COLO829 (cell line): ENCODE data around the gene OCA2.
A peak's percentile ranks its signal among the peaks of the same experiment; 100 is the strongest.

Experiments used
- DNase-seq: peaks from one replicate; pipeline ENCODE4 v3.0.0; 2012; ENCODE audit warnings: low spot score

Gene OCA2

DNA sequence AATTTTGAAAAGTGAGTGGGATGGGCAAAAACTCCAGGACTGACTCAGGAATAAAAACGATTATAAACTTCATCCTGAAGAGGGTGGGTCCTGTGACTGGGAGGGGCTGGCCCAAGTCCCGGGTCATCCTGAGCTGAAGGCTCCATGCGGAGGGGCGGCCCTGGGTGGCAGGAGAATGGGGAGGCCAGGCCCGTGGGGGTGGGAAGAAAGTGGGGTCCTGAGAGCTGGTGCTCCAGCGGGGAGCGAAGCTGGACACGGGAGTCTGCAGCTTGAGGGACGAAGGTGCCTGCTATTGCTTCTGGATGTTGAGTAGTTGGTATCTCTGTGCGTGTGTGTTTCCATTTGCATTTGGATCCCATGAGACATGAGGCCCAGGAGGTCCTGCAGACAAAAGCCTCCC is 4.7 kb upstream of the OCA2 start:
- no peak for DNase-seq

GRCh38 chr15:28101983-28102441 is 2.9 kb upstream of the OCA2 start:
- DNase-seq: no peak

DNA sequence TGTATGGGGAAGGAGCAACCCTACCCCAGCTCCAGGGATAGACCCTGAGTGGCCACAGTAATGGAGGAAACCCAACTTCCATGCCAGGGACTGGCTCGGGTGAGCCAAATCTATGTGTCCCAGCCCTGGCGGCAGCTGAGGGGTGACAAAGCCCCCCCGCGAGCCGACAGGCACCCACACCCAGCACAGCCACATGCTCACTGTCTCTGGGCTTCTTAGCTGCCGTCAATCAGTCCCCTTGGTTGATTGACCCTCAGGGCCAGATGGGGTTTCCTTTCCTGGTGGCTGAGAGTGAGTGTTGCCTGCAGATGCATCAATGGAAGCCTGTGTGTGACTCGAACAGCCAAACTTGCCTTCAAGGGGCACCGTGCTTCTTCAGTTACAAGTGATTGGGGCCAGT is 2.1 kb upstream of the OCA2 start:
- no peak for DNase-seq

DNA sequence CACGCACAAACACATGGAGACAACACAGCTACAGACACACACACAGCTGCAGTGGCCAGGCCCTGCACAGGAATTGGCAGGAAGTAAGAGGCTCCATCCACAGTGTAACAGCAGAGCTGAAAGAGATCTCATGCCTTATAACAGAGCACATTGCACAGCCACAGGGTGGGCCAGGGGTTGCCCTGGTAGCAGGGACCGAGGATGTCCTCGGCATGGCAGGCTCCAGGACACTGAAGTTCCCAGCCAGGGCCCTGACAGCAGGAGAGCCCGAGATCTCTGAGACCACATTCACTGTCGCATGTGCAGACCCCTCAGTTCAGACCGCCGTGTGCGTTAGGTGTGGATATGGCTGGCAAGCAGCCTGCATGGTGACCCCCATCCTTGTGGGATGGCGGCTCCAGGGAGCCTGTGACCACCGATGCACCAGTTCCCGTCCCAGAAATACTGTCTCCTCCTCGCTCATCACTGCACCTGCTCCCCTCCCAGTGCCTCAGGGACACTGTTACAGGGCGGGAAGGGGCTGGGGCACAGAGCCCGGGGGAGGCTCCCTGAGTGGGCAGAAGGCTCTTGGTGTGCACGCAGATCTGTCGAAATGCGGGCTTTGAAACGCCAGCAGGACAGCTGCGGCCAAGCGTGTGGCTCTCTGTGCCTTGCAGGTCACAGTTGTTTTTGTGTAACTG is 1.5 kb upstream of the OCA2 start:
- no peak for DNase-seq

DNA sequence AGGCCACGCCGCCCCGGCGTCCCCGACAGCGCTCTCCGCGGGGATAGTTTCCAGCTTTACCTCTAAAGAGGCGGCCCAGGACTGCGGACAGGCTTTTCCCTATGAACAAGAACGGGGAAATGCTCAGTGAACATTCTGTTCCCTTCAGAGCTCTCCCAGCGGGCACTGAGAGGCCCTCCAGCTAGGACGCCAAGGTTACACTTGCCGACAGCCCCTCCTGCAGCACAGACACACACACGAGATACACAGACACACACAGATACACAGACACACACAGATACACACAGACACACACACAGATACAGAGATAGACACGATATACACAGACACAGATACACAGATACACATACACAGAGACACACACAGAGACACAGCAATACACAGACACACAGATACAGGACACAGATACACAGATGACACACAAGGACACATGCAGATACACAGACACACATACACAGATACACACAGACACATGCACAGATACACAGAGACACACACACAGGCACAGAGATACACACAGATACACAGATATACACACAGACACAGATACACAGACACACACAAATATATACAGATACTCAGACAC is 533 bp upstream of the OCA2 start:
- DNase-seq: no peak

DNA sequence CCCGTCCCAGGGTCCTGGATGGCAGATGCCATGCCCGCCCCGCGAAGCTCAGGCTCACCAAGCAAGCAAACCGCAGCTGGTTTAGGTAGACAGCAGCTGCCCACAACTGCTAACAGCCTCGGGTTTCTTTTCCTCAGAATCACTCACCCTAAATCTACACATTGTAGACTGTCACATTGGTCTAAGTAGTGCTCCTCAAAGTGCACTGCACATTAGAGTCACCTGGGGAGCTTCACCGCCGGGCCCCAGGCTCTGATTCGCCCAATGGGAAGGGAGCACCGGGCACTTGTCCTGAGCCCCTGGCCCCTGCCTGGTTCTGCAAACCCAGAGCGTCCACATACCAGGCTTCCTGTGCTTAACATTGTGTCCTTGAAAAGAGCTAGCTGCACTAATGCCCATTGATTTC is 752 bp downstream of the OCA2 start:
- DNase-seq: no peak

- no peak for DNase-seq
Measured at GRCh38 chr15:28097656-28098359, 1.3 kb downstream of the OCA2 start.

GRCh38 chr15:28096670-28097431 is 2.3 kb downstream of the OCA2 start:
- DNase-seq: no peak

GRCh38 chr15:28096411-28096669 is 2.8 kb downstream of the OCA2 start:
- DNase-seq: no peak

DNA sequence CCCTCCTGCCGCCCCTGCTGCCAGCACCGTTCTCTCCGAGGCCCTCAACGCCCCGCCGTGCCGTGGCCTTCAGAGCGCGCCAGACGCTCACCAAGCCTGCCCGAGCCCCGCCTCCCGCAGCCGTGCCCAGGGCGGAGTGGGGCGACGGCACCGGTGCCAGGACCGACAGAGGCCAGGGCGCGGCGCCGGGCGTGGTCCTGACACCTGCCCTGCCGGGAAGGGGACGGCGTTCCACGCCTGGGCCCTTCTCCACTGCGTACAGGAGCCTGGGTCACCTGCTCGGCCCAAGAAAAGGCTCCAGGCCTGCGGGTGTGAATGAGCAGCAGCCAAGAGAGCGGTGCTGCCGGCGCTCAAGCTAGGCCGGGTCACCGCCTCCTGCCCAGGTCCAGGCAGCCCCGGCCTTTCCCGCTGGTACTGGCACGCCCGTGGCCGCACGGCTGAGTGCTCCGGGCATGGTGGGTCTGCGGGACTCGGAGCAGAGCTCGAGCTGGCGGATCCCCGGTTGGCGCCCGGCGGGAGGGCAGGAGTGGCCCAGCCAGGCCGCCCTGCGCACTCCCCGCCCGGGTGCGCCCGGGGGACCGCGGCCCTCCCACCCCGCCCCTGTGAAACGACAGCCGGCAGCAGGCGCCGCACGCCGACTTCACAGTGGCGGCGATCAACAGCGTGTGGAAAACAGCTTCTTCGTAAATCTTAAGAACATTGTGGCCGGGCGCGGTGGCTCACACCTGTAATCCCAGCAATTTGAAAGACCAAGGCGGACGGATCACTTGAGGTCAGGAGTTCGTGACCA is 4.2 kb downstream of the OCA2 start:
- no peak for DNase-seq

DNA sequence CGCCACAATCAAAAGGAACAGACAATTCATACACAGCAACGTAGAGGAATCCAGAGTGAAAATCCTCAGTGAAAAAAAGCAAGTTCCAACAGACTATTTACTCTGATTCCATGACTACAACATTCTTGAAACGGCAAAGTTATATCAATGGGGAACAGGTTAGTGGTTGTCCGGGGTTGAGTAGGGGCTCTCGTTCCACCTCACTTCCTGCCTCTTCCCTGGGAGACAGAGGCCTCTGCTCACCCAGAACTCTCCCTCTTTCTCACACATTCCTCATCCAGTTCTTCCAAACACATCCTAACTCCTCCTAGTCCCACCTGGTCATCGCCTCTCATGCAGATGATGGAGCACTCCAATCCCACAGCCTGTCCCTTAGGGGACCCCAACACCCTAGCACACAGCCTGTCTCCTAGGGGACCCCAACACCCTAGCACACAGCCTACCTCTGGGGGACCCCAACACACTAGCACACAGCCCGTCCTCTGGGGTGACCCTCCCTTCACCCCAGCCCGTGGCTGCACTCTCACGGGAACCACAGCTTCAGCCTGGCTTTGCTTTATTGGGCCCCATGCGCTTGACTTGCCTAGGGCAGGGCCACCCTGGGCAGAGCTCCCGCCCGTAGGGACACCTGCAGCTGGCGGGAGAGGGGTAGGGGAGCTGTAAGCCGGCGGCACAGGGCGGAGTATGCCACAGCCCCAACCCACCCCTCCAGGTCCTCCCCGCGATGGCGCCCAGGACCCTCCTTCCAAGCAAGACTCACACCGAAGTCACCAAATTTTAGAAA is 5.2 kb downstream of the OCA2 start:
- no peak for DNase-seq

- no peak for DNase-seq
Measured at GRCh38 chr15:28091313-28091712, 7.8 kb downstream of the OCA2 start.

GRCh38 chr15:28086175-28086703 is 12.9 kb downstream of the OCA2 start:
- peak; percentile 19 for DNase-seq

DNA sequence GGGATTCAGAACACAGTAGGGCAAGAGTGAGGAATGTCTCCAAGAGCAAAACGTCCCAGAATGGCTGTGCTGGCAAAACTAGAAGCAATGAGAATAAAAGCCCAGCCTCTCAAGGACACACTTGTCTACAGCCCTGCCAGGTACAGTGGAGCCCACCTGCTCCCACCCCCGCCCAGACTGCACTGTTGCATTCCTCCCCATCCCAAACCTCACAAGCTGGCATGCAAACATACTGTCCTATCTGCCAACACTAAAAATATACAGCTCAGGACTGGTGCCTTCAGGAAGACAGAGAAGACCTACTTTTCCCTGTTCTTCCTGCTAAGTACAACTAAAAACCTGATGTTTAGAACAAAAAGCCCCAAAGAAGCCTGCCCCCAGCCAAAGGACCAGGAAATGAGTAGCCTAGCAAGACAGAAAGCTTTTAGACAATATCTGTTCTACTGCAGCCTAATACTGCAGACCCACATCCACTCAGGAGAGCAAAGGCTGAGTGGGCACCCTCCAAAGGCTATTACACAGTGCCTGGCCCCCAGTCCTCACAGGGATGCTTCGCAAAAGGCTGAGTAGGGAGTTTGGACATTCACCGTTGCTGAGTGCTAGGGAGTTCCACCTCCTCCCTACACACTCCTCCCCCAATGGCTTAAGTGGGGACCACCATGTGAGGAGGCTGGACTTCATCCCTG is 13.5 kb downstream of the OCA2 start:
- no peak for DNase-seq

DNA sequence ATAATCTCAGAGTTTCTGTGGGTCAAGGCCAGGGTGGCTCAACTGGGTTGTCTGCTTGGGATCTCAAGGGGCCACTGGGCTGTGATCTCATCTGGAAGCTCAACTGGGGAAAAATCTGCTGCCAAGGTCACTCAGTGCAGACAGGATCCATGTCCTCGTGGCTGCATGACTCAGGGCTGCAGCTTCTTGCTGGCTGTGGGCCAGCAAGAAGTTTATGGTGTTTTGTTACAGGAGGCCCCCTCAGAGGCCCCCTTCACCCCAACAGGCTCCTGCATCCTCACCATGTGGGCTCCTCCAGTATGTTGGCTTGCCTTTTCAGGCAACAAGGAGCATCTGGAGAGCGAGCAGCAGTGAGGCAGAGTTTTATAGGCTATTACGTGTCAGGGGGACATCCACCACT is 14.6 kb downstream of the OCA2 start:
- no peak for DNase-seq

- DNase-seq: no peak
Measured at GRCh38 chr15:28082891-28083684, 16.0 kb downstream of the OCA2 start.

- no peak for DNase-seq
Measured at GRCh38 chr15:28081594-28081993, 17.5 kb downstream of the OCA2 start.

DNA sequence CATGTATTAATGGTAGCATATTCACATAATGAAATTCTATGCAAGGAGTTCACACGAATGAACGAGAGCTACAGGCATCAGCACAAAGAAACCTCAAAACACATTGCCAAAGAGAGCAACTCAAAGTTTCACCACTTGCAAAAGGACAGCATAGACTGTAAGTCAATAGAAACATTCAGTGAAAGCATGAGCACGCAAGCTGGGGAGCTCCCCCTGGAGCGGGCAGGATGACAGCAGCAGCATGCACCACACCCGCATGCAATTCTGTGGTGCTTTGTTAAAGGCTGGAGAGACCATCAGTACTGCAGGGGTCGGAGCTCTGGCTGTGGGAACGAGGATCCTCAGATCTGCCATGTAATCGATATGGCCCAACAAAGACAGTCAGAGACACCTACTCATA is 18.7 kb downstream of the OCA2 start:
- DNase-seq: no peak

DNA sequence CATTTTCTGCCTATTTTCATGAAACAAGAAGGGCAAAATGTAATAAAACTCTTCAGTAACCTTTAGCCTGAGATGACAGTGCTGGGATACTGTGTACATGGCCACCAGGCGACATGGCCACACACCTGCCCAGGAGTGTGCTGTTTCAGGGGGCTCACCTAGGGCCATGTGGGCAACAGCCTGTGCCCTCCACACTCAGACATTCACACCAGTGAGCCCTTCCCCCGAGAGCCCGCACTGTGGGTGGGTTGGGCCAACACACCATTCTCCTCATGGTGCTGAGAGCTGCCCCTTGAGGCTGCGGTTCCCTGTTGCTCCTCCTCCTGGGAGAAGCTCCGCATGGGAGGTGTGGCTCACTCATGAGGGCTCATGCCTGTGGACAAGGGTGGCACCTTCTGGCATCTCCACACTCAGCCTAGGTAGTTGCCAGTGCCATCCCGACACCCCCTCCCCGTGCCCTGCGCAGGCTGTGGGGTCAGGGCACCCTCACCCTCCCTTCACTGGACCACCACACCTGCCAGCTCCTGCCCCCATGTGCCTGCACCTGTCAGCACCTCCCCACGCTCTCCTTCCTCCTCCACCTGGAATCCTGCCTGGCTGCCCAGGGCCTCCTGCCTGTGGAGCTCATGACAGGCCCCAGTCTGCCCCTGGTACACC is 19.7 kb downstream of the OCA2 start:
- DNase-seq: no peak
